ENCODE measurements around the gene B4GALT4.
"Not testable (repeated sequence)": the region's sequence is repeated elsewhere in the genome, so short reads cannot be mapped to it uniquely, and the experiment has no call there.

B4GALT4 gene
- 21.7 to 23.9 reads per million in 2 donors for total RNA-seq

- DNase-seq: peak; percentile 48
These were observed at the start of gene B4GALT4 for GRCh38 chr3:119240591-119241434. Gene B4GALT4 (minus strand): TSS chr3:119240878. CDS start chr3:119230099, 10,779 bp downstream.

GRCh38 chr3:119289404-119289770 is 48.7 kb upstream of the B4GALT4 start:
- no peak for DNase-seq

DNA sequence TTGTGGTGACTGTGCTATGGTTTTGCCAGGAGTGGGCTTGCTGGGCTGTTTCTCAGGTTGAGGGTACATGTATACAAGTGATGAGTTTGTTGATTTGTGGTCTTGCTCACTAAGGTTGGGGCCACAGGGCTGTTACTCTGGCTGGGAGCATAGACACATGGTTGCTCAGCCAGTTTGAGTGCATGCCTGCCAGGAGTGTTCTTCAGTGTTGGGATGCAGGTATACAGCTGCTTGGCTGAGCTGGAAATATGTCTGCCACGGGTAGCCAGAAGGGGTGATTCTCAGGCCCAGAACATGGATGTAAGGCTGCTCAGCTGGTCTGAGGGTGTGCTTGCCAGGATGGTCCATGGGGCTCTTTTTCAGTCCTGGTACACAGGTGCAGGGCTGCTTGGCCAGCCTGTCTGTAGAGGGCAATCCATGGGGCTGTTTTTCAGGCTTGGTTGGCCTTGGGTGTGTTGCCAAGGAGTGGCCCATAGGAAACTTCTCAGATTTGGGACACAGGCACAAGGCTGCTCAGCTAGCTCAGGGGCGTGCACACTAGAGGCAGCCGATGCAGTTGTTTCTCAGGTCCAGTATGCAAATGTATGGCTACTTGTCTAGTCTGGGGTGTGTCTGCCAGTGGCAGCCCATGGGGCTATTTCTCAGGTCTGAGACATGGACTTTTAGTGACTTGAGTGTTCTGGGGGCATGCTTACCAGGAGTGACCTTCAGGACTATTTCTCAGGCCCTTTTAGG is 48.2 kb upstream of the B4GALT4 start:
- no peak for DNase-seq

DNA sequence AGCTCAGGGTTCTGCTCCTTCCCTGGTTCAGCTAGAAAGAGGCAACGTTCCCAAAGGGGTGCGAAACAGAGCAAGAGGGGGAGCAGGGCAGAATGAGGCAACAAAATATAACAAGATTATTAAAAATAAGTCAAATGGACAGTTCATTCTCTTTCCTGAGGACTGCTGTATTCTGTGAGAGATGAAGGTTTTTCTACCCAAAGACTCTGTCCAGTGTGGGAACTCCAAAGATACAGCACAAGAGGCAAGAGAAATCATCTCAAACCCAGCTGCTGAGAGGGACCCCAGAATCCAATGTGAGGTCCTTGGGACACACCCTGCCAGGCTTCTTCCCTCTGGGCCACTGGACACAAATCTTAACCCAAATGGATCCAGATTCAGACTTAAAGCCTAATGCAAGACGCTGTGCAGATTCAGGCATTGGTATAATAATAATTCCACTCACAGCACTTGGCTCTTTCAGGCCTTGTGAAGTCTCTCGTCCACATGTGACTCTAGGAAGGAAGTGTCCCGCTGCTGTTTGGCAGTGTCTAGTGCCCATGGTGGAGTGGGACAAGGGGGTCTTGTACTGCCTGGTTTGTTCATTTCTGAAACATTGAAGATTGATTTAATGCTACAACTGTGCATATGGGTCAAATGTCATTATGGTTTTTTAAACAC is 39.0 kb upstream of the B4GALT4 start:
- DNase-seq: no peak

- DNase-seq: no peak
These were observed 38.5 kb upstream of the B4GALT4 start for GRCh38 chr3:119279101-119279554.

- no peak for DNase-seq
These were observed 36.0 kb upstream of the B4GALT4 start for GRCh38 chr3:119276680-119277079.

DNA sequence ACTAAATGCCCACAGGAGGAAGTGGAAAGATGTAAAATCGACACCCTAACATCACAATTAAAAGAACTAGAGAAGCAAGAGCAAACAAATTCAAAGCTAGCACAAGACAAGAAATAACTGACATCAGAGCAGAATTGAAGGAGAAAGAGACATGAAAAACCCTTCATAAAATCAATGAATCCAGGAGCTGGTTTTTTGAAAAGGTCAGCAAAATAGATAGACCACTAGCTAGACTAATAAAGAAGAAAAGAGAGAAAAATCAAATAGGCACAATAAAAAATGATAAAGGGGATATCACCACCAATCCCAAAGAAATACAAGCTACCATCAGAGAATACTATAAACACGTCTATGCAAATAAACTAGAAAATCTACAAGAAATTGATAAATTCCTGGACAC is 29.5 kb upstream of the B4GALT4 start:
- DNase-seq: not testable (repeated sequence)

GRCh38 chr3:119261055-119261454 is 20.4 kb upstream of the B4GALT4 start:
- no peak for DNase-seq

GRCh38 chr3:119259821-119260220 is 19.1 kb upstream of the B4GALT4 start:
- no peak for DNase-seq

DNA sequence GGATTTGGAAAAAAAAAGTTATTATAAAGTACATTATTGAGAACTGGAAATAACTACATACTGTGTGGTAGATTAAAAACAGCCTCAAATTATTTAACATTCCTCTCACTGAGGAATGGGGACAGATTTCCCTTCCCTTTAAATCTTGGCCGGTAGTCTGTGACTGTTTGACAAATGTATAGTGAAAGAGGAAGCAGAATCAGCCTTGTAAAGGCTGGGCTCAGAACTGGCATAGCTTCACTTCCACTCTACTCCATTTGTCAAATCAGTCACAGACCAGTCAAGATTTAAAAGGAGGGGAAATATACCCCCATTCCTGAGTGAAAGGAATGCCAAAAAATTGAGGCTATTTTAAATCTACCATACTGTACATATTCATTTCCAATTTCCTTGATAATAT is 18.2 kb upstream of the B4GALT4 start:
- no peak for DNase-seq

DNA sequence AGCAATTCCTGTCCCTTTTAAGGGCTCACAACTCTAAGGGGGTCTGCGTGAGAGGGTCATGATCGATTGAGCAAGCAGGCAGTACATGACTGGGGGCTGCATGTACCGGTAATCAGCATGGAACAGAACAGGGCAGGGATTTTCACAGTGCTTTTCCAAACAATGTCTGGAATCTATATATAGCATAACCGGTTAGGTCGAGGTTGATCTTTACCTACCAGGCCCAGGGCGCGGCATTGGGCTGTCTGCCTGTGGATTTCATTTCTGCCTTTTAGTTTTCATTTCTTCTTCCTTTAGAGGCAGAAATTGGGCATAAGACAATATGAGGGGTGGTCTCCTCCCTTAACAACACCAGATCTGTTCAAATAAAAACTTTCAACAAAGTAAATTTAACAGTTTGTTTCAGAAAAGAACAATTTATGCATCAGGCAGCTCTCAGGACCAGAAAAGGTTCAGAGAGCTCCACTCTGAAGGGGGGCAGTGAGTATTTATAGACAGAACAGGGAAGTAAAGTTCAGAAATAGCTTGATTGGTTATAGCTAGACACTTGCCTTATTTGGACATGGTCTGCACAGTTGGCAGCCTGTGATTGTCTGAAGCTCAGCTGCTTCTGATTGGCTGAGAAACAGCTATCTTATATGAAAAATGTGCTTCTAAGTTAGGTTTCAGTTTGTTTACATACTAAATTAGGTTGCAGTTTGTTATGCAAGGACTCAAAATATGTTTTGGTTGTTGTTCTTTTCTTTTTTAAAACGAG is 17.2 kb upstream of the B4GALT4 start:
- DNase-seq: no peak

- no peak for DNase-seq
These were observed 16.4 kb upstream of the B4GALT4 start for GRCh38 chr3:119257111-119257510.

GRCh38 chr3:119255214-119255613 is 14.5 kb upstream of the B4GALT4 start:
- no peak for DNase-seq

DNA sequence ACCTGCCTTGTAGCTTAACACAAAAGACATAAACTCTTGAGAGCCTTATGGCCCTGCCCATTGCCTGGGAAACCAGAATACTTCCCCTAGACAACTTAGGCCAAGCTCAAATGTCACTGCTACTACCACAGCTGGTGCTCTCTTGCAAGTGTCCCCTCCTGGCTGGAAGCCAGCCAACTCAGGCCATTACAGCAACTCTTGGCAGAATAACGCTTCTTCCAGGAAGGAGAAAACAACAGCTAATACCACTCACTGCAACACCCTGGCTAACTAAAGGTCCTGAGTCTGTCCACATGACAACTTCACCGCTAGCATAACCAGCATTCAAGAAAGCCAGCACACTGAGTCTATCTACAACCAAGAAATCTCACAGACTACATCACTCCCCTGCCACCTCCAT is 5.1 kb upstream of the B4GALT4 start:
- no peak for DNase-seq

DNA sequence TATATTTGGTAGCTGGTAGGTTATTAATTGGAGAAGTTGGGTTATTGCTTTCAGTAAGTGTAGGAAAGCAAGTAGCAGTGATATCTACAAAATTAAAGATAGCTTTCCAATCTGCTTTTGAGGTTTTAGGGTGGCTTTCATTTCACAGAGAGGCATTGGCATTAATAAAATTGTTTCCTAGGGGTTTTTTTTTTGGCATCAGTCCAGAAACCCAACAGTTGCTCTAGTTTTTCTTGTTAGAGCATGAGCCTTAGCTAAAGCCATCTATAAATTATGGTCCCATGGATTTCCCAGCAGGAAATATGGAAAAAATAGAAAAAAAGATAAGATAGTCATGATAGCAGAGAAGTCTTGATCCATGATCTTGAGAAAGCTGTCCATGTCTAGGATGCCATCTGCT is 3.0 kb upstream of the B4GALT4 start:
- no peak for DNase-seq

DNA sequence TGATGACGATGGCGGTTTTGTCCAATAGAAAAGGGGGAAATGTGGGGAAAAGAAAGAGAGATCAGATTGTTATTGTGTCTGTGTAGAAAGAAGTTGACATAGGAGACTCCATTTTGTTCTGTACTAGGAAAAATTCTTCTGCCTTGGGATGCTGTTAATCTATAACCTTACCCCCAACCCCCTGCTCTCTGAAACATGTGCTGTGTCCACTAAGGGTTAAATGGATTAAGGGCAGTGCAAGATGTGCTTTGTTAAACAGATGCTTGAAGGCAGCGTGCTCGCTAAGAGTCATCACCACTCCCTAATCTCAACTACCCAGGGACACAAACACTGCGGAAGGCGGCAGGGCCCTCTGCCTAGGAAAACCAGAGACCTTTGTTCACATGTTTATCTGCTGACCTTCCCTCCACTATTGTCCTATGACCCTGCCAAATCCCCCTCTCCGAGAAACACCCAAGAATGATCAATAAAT is 2.4 kb upstream of the B4GALT4 start:
- DNase-seq: not testable (repeated sequence)

- DNase-seq: peak; percentile 12
These were observed 1.8 kb upstream of the B4GALT4 start for GRCh38 chr3:119242387-119243057.

DNA sequence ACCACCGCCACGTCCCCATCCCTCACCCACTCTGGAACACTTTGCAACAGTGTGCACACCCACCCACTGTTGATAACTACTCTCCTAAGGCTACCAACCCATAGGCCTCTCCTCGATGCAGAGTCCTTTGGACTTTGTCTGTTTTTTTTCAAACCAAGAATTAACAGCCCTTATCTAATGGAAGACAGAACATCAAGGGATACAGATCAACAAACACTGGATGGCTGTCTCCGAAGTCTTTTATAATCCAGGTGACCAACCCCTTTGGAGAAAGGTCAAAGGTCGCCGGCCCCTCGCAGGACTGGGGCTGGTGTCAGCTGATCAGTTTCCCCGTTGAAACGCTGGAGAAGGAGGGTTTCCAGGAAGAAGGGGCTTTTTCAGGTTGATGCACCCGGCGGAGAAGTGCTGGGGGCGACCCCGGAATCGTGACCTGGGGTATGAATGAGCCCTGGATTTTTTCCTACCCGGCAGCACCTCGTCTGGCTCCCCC is 532 bp downstream of the B4GALT4 start:
- no peak for DNase-seq

- DNase-seq: no peak
These were observed 1.4 kb downstream of the B4GALT4 start for GRCh38 chr3:119239206-119239820.

GRCh38 chr3:119238363-119238762 is 2.3 kb downstream of the B4GALT4 start:
- no peak for DNase-seq

DNA sequence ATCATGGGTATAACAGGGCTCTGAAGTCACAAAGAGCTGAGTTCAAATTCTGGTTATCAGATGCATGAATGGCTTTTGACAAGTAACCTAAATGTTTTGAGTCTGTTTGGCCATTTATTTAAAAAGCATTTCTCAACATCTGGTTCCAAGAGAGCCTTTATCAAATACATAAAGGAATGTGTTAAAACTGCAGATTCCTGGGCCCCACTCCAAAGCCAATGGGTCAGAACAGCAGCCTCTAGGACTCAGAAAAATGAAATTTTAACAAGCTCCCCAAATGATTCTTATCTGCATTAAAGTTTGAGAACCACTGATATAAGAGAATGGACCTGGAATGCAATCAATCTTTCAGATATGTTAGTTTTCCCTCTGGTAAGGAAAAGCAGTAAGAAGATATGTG is 3.4 kb downstream of the B4GALT4 start:
- no peak for DNase-seq

Measured in activated gamma-delta T cell (primary cell).